ENCODE data around the gene RERE.

Gene RERE

DNA sequence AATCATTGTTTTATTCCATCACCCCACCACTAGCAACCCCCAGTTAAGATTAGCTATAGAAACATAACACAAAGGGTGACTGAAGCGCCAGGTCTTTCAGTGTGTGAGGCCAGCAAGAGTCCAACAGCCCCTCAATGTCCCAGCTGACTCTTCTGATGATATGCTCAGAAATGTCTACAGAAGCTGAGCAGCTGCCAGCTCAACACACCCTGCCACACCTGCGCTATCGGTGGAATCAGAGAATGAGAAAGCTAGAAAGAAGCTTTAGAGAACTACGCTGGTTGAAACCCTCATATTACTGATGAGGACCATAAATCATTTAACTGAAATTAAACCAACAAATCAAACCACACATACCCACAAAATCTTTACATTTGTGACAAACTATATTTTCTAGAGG is 383.3 kb downstream of the RERE start:
- H3K27ac Mint-ChIP-seq (ENCODE audit: low read depth): no peak overlapping the region
- ATAC-seq (replicated peaks; ENCODE audit: extremely low read depth, poor library complexity, severe bottlenecking) (no peak), DNase-seq (ENCODE audit: low spot score in 2 of 2) (no peak)

GRCh38 chr1:8431784-8432183 is 385.7 kb downstream of the RERE start:
- DNase-seq (ENCODE audit: low spot score in 2 of 2) (no peak), ATAC-seq (replicated peaks; ENCODE audit: extremely low read depth, poor library complexity, severe bottlenecking) (no peak)
- Mint-ChIP-seq H3K9me3 (no peaks in the 10 kb centered on the region), H3K27me3 (no peaks in the 10 kb centered on the region), H3K36me3 (ENCODE audit: insufficient read depth) (peaks cover 10% of the 10 kb centered on the region), H3K4me3 (no peak overlapping the region), H3K4me1 (peaks cover 54% of the 10 kb centered on the region), H3K27ac (ENCODE audit: low read depth) (peak overlapping the region; percentile 23)

More for the DNA sequence above, 383.3 kb downstream of the RERE start:
- peaks cover 6% of the 10 kb centered on the region for H3K36me3 Mint-ChIP-seq (ENCODE audit: insufficient read depth)
- H3K4me1 Mint-ChIP-seq: peaks cover 36% of the 10 kb centered on the region
- no peaks in the 10 kb centered on the region for H3K27me3 Mint-ChIP-seq
- no peaks in the 10 kb centered on the region for H3K9me3 Mint-ChIP-seq
- H3K4me3 Mint-ChIP-seq: no peak overlapping the region

GRCh38 chr1:8431019-8431418 is 386.4 kb downstream of the RERE start:
- DNase-seq (ENCODE audit: low spot score in 2 of 2) (no peak), ATAC-seq (replicated peaks; ENCODE audit: extremely low read depth, poor library complexity, severe bottlenecking) (peak; percentile 35)
- Mint-ChIP-seq H3K4me1 (peaks cover 62% of the 10 kb centered on the region), H3K27ac (ENCODE audit: low read depth) (no peak overlapping the region), H3K27me3 (no peaks in the 10 kb centered on the region), H3K4me3 (peak overlapping the region; percentile 25), H3K36me3 (ENCODE audit: insufficient read depth) (peaks cover 10% of the 10 kb centered on the region), H3K9me3 (no peaks in the 10 kb centered on the region)

DNA sequence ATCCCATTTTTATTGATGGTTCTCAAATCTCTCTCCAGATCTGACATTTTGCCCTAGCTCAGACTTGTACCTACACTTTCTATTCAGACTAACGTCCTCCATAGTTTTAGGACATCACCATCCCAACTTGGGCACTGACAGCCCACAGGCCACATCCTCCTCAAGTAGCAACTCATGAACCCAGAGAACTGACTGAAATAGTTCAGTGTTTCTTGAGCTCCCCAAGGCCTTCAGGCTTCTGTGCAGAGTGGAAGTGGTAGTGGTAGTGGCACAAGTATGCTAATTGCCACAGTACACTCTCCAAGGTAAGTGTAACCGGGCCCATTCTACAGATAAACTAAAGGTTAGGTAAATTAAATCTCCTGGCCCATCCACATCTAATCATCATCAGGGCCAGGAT is 387.0 kb downstream of the RERE start:
- DNase-seq (ENCODE audit: low spot score in 2 of 2): no peak

DNA sequence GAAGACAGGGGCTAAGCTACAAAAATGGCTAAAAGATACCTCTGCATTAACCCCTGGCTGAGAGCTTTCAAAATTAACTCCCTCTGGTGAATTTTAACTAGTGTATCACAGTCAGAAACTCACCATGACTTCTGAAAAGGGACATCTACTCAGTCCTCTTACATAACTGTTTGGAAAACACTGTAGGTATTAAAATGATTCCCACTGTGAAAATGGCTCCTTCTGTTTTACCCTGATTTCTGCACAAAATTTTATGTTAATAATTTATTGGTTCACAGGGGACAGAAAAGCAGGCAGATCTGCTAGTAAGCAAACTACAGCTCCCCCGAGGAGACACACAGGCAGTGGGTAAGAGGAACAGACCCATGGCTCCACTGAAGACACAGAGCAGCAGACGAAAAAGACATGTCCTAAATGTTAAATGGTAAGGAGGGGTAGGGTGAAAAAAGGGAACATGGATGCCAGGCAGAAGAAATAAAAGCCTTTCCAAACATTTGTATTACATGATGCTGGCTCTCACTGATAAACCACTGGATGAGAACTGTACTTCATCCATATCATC is 387.8 kb downstream of the RERE start:
- DNase-seq (ENCODE audit: low spot score in 2 of 2): no peak
- H3K4me1 Mint-ChIP-seq: peaks cover 75% of the 10 kb centered on the region
- H3K27me3 Mint-ChIP-seq: no peaks in the 10 kb centered on the region
- peaks cover 7% of the 10 kb centered on the region for H3K36me3 Mint-ChIP-seq (ENCODE audit: insufficient read depth)
- H3K9me3 Mint-ChIP-seq: no peaks in the 10 kb centered on the region
- no peak for ATAC-seq (replicated peaks; ENCODE audit: extremely low read depth, poor library complexity, severe bottlenecking)
- H3K27ac Mint-ChIP-seq (ENCODE audit: low read depth): no peak overlapping the region
- H3K4me3 Mint-ChIP-seq: no peak overlapping the region

More for the DNA sequence above, 387.0 kb downstream of the RERE start:
- no peaks in the 10 kb centered on the region for H3K27me3 Mint-ChIP-seq
- no peak overlapping the region for H3K27ac Mint-ChIP-seq (ENCODE audit: low read depth)
- peaks cover 67% of the 10 kb centered on the region for H3K4me1 Mint-ChIP-seq
- ATAC-seq (replicated peaks; ENCODE audit: extremely low read depth, poor library complexity, severe bottlenecking): peak; percentile 63
- H3K4me3 Mint-ChIP-seq: peak overlapping the region; percentile 25
- H3K36me3 Mint-ChIP-seq (ENCODE audit: insufficient read depth): peaks cover 9% of the 10 kb centered on the region
- H3K9me3 Mint-ChIP-seq: no peaks in the 10 kb centered on the region

DNA sequence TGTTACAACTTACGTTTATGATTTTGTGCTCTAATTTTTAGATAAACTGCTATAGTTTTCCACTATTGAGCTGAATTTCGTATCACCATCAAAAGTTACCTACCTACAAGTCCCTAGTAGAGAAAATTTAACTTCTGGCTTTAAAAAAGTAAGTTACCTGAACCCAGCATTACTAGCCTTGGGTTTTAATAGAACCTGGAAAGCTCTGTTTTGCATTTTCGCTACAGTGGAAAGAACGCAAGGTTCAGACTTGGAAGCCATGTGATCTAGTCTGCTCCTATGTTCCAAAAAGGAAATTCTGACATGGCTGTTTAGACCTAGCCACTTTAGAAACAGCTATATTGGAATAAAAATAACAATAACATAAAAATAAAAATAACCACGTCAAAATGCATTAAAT is 389.0 kb downstream of the RERE start:
- Mint-ChIP-seq H3K4me3 (no peak overlapping the region), H3K36me3 (ENCODE audit: insufficient read depth) (peaks cover 10% of the 10 kb centered on the region), H3K27ac (ENCODE audit: low read depth) (no peak overlapping the region), H3K4me1 (peaks cover 82% of the 10 kb centered on the region), H3K9me3 (no peaks in the 10 kb centered on the region), H3K27me3 (no peaks in the 10 kb centered on the region)
- DNase-seq (ENCODE audit: low spot score in 2 of 2): no peak
- ATAC-seq (replicated peaks; ENCODE audit: extremely low read depth, poor library complexity, severe bottlenecking): no peak

- Mint-ChIP-seq H3K4me3 (peak overlapping the region; percentile 50), H3K27me3 (no peaks in the 10 kb centered on the region), H3K27ac (ENCODE audit: low read depth) (peak overlapping the region; percentile 89), H3K4me1 (peaks cover 82% of the 10 kb centered on the region), H3K9me3 (no peaks in the 10 kb centered on the region), H3K36me3 (ENCODE audit: insufficient read depth) (peaks cover 12% of the 10 kb centered on the region)
- DNase-seq (ENCODE audit: low spot score in 2 of 2) (no peak), ATAC-seq (replicated peaks; ENCODE audit: extremely low read depth, poor library complexity, severe bottlenecking) (no peak)
These were observed 389.5 kb downstream of the RERE start for GRCh38 chr1:8427986-8428385.

GRCh38 chr1:8427493-8427892 is 389.9 kb downstream of the RERE start:
- peak overlapping the region; percentile 89 for H3K27ac Mint-ChIP-seq (ENCODE audit: low read depth)
- peak in 1 of 2 donors; percentile 35 for DNase-seq (ENCODE audit: low spot score in 2 of 2)
- peaks cover 82% of the 10 kb centered on the region for H3K4me1 Mint-ChIP-seq
- H3K4me3 Mint-ChIP-seq: peak overlapping the region; percentile 50
- ATAC-seq (replicated peaks; ENCODE audit: extremely low read depth, poor library complexity, severe bottlenecking): peak; percentile 41
- H3K36me3 Mint-ChIP-seq (ENCODE audit: insufficient read depth): peaks cover 12% of the 10 kb centered on the region
- no peaks in the 10 kb centered on the region for H3K9me3 Mint-ChIP-seq
- no peaks in the 10 kb centered on the region for H3K27me3 Mint-ChIP-seq

GRCh38 chr1:8426996-8427395 is 390.4 kb downstream of the RERE start:
- no peaks in the 10 kb centered on the region for H3K27me3 Mint-ChIP-seq
- peak overlapping the region; percentile 89 for H3K27ac Mint-ChIP-seq (ENCODE audit: low read depth)
- peaks cover 12% of the 10 kb centered on the region for H3K36me3 Mint-ChIP-seq (ENCODE audit: insufficient read depth)
- H3K9me3 Mint-ChIP-seq: no peaks in the 10 kb centered on the region
- DNase-seq (ENCODE audit: low spot score in 2 of 2) (no peak), ATAC-seq (replicated peaks; ENCODE audit: extremely low read depth, poor library complexity, severe bottlenecking) (no peak)
- H3K4me3 Mint-ChIP-seq: peak overlapping the region; percentile 50
- H3K4me1 Mint-ChIP-seq: peaks cover 77% of the 10 kb centered on the region

GRCh38 chr1:8425781-8426161 is 391.7 kb downstream of the RERE start:
- Mint-ChIP-seq H3K27ac (ENCODE audit: low read depth) (no peak overlapping the region), H3K4me1 (peaks cover 65% of the 10 kb centered on the region), H3K27me3 (no peaks in the 10 kb centered on the region), H3K9me3 (no peaks in the 10 kb centered on the region), H3K4me3 (no peak overlapping the region), H3K36me3 (ENCODE audit: insufficient read depth) (peaks cover 10% of the 10 kb centered on the region)
- ATAC-seq (replicated peaks; ENCODE audit: extremely low read depth, poor library complexity, severe bottlenecking): no peak
- DNase-seq (ENCODE audit: low spot score in 2 of 2): no peak

GRCh38 chr1:8425150-8425780 is 392.2 kb downstream of the RERE start:
- Mint-ChIP-seq H3K9me3 (no peaks in the 10 kb centered on the region), H3K27ac (ENCODE audit: low read depth) (peak overlapping the region; percentile 98), H3K36me3 (ENCODE audit: insufficient read depth) (peaks cover 10% of the 10 kb centered on the region), H3K4me3 (no peak overlapping the region), H3K4me1 (peaks cover 60% of the 10 kb centered on the region), H3K27me3 (no peaks in the 10 kb centered on the region)
- DNase-seq (ENCODE audit: low spot score in 2 of 2) (no peak), ATAC-seq (replicated peaks; ENCODE audit: extremely low read depth, poor library complexity, severe bottlenecking) (no peak)

DNA sequence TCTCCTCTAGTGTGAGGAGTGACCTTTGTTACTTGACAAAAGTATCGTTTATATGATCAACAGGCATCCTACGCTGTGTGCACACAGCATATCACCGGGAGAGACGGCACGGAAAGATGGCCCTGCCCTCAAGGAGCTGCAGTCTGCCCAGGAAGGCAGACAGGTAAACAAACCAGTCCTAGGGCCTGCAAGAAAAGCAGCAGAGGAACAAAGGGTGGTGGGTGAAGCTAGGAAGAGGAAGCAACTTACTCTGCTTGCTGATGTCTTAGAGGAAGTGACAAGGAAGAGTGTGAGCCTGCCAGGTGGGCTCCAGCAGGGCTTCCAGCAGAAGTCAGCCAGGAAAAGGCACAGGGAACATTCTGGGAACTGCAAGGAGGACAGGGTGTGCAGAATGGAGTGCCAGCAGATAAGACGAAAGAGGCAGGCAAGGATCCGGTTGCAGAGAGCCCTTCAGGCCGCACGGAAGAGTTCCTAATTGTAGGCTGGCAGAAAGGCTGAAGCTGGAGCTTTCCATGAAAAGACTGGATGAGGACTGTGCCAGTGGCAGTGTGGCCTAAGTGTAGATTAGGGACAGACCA is 392.8 kb downstream of the RERE start:
- DNase-seq (ENCODE audit: low spot score in 2 of 2): peak; percentile 19 to 36
- Mint-ChIP-seq H3K9me3 (no peaks in the 10 kb centered on the region), H3K27me3 (no peaks in the 10 kb centered on the region), H3K36me3 (ENCODE audit: insufficient read depth) (peaks cover 10% of the 10 kb centered on the region), H3K27ac (ENCODE audit: low read depth) (peak overlapping the region; percentile 98), H3K4me3 (no peak overlapping the region), H3K4me1 (peaks cover 55% of the 10 kb centered on the region)
- peak; percentile 48 for ATAC-seq (replicated peaks; ENCODE audit: extremely low read depth, poor library complexity, severe bottlenecking)

Measured in central memory CD8-positive, alpha-beta T cell (primary cell).